Measurements from ENCODE around the gene FOXO1. TPM values are rescaled to one million over a fixed set of nuclear protein-coding genes. Genes with fewer than 3 reads are reported as not detected.

The FOXO1 gene
- total RNA-seq, 1 experiment from 2014 or later: 12.2 TPM

DNA sequence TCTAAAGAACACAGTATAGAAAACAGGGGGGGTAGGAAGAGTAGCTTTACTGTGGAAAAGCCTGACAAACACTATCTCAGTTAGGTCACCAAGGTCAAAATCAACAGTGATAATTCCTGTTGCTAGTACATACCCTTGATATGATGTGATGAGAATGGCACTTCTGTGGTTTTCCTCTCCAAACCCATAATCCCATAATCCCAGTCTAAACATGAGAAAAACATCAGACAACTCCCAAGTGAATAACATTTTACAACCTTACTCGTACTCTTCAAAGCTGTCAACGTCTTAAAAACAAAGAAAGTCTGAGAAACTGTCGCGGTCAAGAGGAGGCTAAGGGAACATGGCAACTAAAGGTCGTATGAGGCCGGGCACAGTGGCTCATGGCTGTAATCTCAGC, 137.6 kb downstream of the FOXO1 start:
- no peaks in the 10 kb centered on the region for H3K9me3 ChIP-seq (ENCODE audit: control insufficient read depth in 1 of 2, insufficient read depth in 1 of 2, low read depth in 1 of 2, low read length in 2 of 2)
- TF ChIP-seq SRF (IDR thresholded peaks at IDR 0.05; ENCODE audit: low read depth) (no peak), EZH2phosphoT487 (IDR thresholded peaks at IDR 0.05; ENCODE audit: borderline replicate concordance) (no peak), EZH2 (IDR thresholded peaks at IDR 0.05) (no peak), RAD21 (IDR thresholded peaks at IDR 0.05; ENCODE audit: low read depth) (no peak), EGR1 (IDR thresholded peaks at IDR 0.05; ENCODE audit: low read depth) (no peak), JUND (IDR thresholded peaks at IDR 0.05) (no peak), POLR2AphosphoS5 (IDR thresholded peaks at IDR 0.05; ENCODE audit: low read depth, low read length) (no peak), CEBPB (IDR thresholded peaks at IDR 0.05; ENCODE audit: low read depth) (no peak), TCF7L2 (IDR thresholded peaks at IDR 0.05; ENCODE audit: borderline replicate concordance, extremely low read depth, insufficient read depth, insufficient read length) (no peak), CBX3 (IDR thresholded peaks at IDR 0.05; ENCODE audit: low read depth) (no peak), ELF1 (IDR thresholded peaks at IDR 0.05; ENCODE audit: borderline replicate concordance, low read depth) (no peak), YY1 (IDR thresholded peaks at IDR 0.05; ENCODE audit: extremely low read depth, insufficient replicate concordance, low read depth, low read length) (no peak), ZNF274 (IDR thresholded peaks at IDR 0.05; ENCODE audit: low read depth, low read length) (no peak), SP1 (IDR thresholded peaks at IDR 0.05; ENCODE audit: low read depth) (no peak), FOSL1 (IDR thresholded peaks at IDR 0.05; ENCODE audit: low read depth) (no peak)
- TF ChIP-seq, protein P1, sequence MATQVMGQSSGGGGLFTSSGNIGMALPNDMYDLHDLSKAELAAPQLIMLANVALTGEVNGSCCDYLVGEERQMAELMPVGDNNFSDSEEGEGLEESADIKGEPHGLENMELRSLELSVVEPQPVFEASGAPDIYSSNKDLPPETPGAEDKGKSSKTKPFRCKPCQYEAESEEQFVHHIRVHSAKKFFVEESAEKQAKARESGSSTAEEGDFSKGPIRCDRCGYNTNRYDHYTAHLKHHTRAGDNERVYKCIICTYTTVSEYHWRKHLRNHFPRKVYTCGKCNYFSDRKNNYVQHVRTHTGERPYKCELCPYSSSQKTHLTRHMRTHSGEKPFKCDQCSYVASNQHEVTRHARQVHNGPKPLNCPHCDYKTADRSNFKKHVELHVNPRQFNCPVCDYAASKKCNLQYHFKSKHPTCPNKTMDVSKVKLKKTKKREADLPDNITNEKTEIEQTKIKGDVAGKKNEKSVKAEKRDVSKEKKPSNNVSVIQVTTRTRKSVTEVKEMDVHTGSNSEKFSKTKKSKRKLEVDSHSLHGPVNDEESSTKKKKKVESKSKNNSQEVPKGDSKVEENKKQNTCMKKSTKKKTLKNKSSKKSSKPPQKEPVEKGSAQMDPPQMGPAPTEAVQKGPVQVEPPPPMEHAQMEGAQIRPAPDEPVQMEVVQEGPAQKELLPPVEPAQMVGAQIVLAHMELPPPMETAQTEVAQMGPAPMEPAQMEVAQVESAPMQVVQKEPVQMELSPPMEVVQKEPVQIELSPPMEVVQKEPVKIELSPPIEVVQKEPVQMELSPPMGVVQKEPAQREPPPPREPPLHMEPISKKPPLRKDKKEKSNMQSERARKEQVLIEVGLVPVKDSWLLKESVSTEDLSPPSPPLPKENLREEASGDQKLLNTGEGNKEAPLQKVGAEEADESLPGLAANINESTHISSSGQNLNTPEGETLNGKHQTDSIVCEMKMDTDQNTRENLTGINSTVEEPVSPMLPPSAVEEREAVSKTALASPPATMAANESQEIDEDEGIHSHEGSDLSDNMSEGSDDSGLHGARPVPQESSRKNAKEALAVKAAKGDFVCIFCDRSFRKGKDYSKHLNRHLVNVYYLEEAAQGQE (IDR thresholded peaks at IDR 0.05; ENCODE audit: low read depth): no peak
- TF ChIP-seq, protein P2, sequence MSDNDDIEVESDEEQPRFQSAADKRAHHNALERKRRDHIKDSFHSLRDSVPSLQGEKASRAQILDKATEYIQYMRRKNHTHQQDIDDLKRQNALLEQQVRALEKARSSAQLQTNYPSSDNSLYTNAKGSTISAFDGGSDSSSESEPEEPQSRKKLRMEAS (IDR thresholded peaks at IDR 0.05): no peak
- TF ChIP-seq, protein P3, sequence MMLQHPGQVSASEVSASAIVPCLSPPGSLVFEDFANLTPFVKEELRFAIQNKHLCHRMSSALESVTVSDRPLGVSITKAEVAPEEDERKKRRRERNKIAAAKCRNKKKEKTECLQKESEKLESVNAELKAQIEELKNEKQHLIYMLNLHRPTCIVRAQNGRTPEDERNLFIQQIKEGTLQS (IDR thresholded peaks at IDR 0.05): no peak
- TF ChIP-seq, protein P4, sequence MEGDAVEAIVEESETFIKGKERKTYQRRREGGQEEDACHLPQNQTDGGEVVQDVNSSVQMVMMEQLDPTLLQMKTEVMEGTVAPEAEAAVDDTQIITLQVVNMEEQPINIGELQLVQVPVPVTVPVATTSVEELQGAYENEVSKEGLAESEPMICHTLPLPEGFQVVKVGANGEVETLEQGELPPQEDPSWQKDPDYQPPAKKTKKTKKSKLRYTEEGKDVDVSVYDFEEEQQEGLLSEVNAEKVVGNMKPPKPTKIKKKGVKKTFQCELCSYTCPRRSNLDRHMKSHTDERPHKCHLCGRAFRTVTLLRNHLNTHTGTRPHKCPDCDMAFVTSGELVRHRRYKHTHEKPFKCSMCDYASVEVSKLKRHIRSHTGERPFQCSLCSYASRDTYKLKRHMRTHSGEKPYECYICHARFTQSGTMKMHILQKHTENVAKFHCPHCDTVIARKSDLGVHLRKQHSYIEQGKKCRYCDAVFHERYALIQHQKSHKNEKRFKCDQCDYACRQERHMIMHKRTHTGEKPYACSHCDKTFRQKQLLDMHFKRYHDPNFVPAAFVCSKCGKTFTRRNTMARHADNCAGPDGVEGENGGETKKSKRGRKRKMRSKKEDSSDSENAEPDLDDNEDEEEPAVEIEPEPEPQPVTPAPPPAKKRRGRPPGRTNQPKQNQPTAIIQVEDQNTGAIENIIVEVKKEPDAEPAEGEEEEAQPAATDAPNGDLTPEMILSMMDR (IDR thresholded peaks at IDR 0.05 in 2 of 3, conservative IDR thresholded peaks at IDR 0.05 in 1 of 3; ENCODE audit: borderline replicate concordance in 1 of 3, insufficient read depth in 1 of 3, low read depth in 2 of 3, low read length in 2 of 3): no peak
- no peaks in the 10 kb centered on the region for H3K79me2 ChIP-seq (ENCODE audit: insufficient read depth, low read length)
- no peak overlapping the region for H3K27ac ChIP-seq (ENCODE audit: low read depth, low read length)
- H3K4me2 ChIP-seq (ENCODE audit: low read length): no peak overlapping the region
- H3K27me3 ChIP-seq (ENCODE audit: insufficient read depth, low read length): no peaks in the 10 kb centered on the region
- H3K4me3 ChIP-seq (replicated peaks in 1 of 2; ENCODE audit: low read depth in 1 of 2, low read length in 2 of 2): no peak overlapping the region
- no TSS peak for BruUV-seq (replicated peaks)
- no peak for ATAC-seq
- H3K9me2 ChIP-seq (ENCODE audit: insufficient read depth): no peaks in the 10 kb centered on the region
- no peaks in the 10 kb centered on the region for H3K36me3 ChIP-seq (ENCODE audit: control insufficient read depth in 1 of 2, insufficient read depth in 2 of 2, low read length in 2 of 2)
- DNase-seq (ENCODE audit: low read depth, low spot score): no peak
- intact Hi-C loops (cut with micrococcal nuclease): no loop called here
- no peak overlapping the region for H3K9ac ChIP-seq (ENCODE audit: low read length)
- H3K4me1 ChIP-seq (ENCODE audit: control insufficient read depth in 1 of 2, insufficient read depth in 2 of 2, low read length in 2 of 2): no peaks in the 10 kb centered on the region
- no peaks in the 10 kb centered on the region for H4K20me1 ChIP-seq (ENCODE audit: insufficient read depth)
- H2AFZ ChIP-seq (ENCODE audit: low read depth, low read length, poor library complexity, severe bottlenecking): no peak overlapping the region
- POLR2A ChIA-PET: no interaction called here
- CTCF ChIA-PET: no interaction called here
- RAD21 ChIA-PET (ENCODE audit: low non-redundant PET in 1 of 2, low total read pairs in 2 of 2, uncharacterized antibody in 2 of 2, unreplicated experiment in 2 of 2): interaction anchor here in 1 of 2 experiments (0.5 kb wide), 1 partner anchor 20 kb away, joined by 3 read pairs; no protein-coding TSS in a partner anchor

Measured in HCT116 (cell line).